HFFc6 (cell line): ENCODE results near the gene KANK3. TPM values are rescaled to one million over a fixed set of nuclear protein-coding genes. Genes with fewer than 3 reads are reported as not detected.
A peak's percentile ranks its signal among the peaks of the same experiment; 100 is the strongest.

ENCODE experiments used
- DNase-seq: peaks from one replicate; pipeline ENCODE4 v3.0.0-alpha.2; 2018
- H3K27ac Mint-ChIP-seq: 2 replicates; pipeline ENCODE4 v1.8.0; 2020; ENCODE audit warnings: mild to moderate bottlenecking, mixed read lengths
- H3K27me3 Mint-ChIP-seq: 2 replicates; pipeline ENCODE4 v1.8.0; 2021; ENCODE audit warnings: mild to moderate bottlenecking, moderate library complexity, mixed read lengths; ENCODE audit not compliant: insufficient read depth
- H3K36me3 Mint-ChIP-seq: 2 replicates; pipeline ENCODE4 v1.8.0; 2021; ENCODE audit warnings: low read depth, mixed read lengths
- H3K4me1 Mint-ChIP-seq: 2 replicates; pipeline ENCODE4 v1.8.0; 2020; ENCODE audit warnings: low read depth, mixed read lengths
- H3K4me3 Mint-ChIP-seq: 2 replicates; pipeline ENCODE4 v1.8.0; 2020; ENCODE audit warnings: mild to moderate bottlenecking, moderate library complexity, mixed read lengths
- H3K9me3 Mint-ChIP-seq: 2 replicates; pipeline ENCODE4 v1.8.0; 2020; ENCODE audit warnings: mild to moderate bottlenecking, mixed read lengths
- total RNA-seq, 6 experiments: library from RNA; stranded (reverse); fragmentation: NEBNext Ultra II Directional; extraction: Animal tissue kit (Norgen Biotek cat#: 25700); gene quantifications; 2 replicates in 1 of 6; 3 replicates in 5 of 6; pipeline ENCODE4 v1.2.3, GENCODE V29; 2021
- TF ChIP-seq, protein P1 (sequence below): fragments of 200-600 bp; sonication (generic); IDR thresholded peaks from 2 replicates; pipeline ENCODE4 v1.5.0; 2021; ENCODE audit warnings: antibody characterized with exemption, mild to moderate bottlenecking

The KANK3 gene
- total RNA-seq, 6 experiments from 2014 or later = 0.26 to 0.30 TPM; not detected in 4

DNA sequence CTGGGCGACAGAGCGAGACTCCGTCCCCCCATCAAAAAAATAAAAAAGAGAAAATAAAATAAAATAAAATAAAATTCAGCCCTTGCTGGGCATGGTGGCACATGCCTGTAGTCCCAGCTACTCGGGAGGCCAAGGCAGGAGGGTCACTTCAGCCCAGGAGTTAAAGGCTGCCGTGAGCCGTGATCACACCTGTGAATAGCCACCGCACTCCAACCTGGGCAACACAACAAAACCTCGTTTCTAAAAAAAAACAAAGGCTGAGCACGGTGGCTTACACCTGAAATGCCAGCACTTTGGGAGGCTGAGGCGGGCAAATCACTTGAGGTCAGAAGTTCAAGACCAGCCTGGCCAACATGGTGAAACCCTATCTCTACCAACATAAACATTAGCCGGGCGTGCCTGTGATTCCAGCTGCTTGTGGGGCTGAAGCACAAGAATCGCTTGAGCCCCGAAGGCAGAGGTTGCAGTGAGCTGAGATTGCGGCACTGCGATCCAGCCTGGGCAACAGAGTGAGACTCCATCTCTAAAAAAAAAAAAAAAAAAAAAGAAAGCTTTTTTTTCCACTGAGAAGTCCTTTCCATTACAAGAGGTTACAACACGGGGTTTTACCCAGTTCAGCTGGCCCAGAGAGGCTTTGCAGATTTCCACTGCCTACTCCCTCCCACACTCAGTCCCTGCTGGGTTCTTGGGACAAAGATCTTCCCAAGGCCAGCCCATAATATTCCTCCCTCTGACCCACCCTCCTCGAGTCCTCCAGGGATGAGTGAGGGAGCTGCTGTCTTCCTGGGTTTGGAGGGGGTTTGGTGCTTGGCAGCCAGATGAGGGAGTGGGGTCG is 27.3 kb upstream of the KANK3 start:
- no peak for DNase-seq
- Mint-ChIP-seq H3K36me3 (0 out of 2 replicates have a peak, but pooled peaks cover 8% of the 10 kb centered on the region), H3K4me3 (no peak overlapping the region), H3K9me3 (no peaks in the 10 kb centered on the region), H3K4me1 (peaks cover 23% of the 10 kb centered on the region), H3K27me3 (no peaks in the 10 kb centered on the region; the same call in 1 of the 2 replicates), H3K27ac (no peak overlapping the region)
- TF ChIP-seq, protein P1, sequence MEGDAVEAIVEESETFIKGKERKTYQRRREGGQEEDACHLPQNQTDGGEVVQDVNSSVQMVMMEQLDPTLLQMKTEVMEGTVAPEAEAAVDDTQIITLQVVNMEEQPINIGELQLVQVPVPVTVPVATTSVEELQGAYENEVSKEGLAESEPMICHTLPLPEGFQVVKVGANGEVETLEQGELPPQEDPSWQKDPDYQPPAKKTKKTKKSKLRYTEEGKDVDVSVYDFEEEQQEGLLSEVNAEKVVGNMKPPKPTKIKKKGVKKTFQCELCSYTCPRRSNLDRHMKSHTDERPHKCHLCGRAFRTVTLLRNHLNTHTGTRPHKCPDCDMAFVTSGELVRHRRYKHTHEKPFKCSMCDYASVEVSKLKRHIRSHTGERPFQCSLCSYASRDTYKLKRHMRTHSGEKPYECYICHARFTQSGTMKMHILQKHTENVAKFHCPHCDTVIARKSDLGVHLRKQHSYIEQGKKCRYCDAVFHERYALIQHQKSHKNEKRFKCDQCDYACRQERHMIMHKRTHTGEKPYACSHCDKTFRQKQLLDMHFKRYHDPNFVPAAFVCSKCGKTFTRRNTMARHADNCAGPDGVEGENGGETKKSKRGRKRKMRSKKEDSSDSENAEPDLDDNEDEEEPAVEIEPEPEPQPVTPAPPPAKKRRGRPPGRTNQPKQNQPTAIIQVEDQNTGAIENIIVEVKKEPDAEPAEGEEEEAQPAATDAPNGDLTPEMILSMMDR = no peak

DNA sequence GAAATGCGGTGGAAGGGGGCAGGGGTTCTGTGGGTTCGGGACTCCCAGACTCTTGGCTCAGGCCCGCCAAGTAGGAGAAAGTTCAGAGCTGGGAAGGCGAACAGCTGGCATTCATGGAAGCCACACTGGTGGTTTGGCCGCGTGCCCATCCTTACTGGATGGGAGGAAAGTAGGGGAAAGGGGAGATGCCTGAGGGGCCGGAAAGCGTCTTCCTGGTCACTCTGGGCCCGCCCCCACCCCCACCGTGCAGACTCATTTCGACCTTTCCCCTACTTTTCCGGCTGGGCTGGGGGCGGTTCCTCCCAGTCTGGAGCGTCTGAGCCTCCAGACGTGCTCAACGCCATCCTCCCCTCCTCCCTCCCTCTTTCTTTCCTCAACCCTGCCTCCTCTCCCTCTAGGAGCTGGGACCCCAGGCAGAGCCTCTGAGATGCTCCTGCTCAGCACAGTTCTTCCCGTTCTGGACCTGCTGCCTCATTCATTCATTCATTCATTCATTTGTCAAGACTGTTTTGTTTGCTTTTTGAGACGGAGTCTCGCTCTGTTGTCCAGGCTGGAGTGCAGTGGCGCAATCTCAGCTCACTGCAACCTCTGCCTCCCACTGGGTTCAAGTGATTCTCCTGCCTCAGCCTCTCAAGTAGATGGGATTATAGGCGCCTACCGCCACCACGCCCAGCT is 24.4 kb upstream of the KANK3 start:
- Mint-ChIP-seq H3K36me3 (no peaks in the 10 kb centered on the region), H3K4me1 (peaks cover 35% of the 10 kb centered on the region), H3K4me3 (peak overlapping the region; percentile 64), H3K27me3 (no peaks in the 10 kb centered on the region; the same call in 1 of the 2 replicates), H3K27ac (no peak overlapping the region), H3K9me3 (no peaks in the 10 kb centered on the region)
- peak; percentile 93 for DNase-seq
- TF ChIP-seq, protein P1 = no peak

DNA sequence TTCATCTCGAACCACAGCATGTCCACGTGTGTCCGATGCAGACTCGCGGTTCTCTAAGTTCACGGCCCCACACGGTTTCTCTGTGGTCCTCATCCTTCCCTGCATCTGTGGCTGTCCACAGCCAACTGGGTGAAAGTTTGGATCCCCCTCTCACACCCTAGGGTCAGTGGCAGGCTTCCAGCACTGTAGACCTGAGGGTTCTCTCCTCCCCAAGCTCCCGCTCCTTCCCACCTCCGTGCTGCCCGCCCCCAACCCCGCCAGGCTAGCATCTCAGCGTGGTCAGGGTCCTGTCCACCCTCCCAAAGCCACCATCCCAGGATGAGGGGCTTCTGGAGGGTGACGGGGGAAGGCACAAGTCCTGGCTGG is 23.9 kb upstream of the KANK3 start:
- no peaks in the 10 kb centered on the region for H3K36me3 Mint-ChIP-seq
- H3K4me1 Mint-ChIP-seq = peaks cover 41% of the 10 kb centered on the region
- no peak for DNase-seq
- peak overlapping the region; percentile 64 for H3K4me3 Mint-ChIP-seq
- no peaks in the 10 kb centered on the region for H3K9me3 Mint-ChIP-seq
- no peak overlapping the region for H3K27ac Mint-ChIP-seq
- H3K27me3 Mint-ChIP-seq = no peaks in the 10 kb centered on the region; the same call in 1 of the 2 replicates
- TF ChIP-seq, protein P1 = no peak

DNA sequence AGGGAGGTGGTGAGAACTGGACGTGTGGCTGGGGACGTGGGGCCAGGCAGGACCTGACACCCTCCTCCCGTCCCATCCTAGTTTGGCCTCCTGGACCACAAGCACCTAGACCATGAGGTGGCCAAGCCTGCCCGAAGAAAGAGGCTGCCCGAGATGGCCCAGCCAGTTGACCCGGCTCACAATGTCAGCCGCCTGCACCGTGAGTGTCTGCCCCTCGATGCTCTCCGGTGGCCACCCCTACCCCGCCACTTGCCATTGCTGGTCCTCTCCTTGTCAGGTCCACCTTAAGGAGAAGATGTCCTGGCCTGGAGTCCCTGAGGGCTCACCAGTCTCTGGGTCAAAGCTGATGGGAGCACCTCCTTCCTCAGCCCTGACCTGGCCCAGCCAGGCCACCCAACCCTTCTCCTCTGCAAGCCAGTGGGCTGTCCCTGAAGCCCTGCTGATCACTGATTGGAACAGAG is 23.1 kb upstream of the KANK3 start:
- peaks cover 2% of the 10 kb centered on the region for H3K27me3 Mint-ChIP-seq
- no peak overlapping the region for H3K4me3 Mint-ChIP-seq
- no peak overlapping the region for H3K27ac Mint-ChIP-seq
- H3K9me3 Mint-ChIP-seq = no peaks in the 10 kb centered on the region
- DNase-seq = no peak
- H3K4me1 Mint-ChIP-seq = peaks cover 46% of the 10 kb centered on the region
- no peaks in the 10 kb centered on the region for H3K36me3 Mint-ChIP-seq
- TF ChIP-seq, protein P1 = no peak

DNA sequence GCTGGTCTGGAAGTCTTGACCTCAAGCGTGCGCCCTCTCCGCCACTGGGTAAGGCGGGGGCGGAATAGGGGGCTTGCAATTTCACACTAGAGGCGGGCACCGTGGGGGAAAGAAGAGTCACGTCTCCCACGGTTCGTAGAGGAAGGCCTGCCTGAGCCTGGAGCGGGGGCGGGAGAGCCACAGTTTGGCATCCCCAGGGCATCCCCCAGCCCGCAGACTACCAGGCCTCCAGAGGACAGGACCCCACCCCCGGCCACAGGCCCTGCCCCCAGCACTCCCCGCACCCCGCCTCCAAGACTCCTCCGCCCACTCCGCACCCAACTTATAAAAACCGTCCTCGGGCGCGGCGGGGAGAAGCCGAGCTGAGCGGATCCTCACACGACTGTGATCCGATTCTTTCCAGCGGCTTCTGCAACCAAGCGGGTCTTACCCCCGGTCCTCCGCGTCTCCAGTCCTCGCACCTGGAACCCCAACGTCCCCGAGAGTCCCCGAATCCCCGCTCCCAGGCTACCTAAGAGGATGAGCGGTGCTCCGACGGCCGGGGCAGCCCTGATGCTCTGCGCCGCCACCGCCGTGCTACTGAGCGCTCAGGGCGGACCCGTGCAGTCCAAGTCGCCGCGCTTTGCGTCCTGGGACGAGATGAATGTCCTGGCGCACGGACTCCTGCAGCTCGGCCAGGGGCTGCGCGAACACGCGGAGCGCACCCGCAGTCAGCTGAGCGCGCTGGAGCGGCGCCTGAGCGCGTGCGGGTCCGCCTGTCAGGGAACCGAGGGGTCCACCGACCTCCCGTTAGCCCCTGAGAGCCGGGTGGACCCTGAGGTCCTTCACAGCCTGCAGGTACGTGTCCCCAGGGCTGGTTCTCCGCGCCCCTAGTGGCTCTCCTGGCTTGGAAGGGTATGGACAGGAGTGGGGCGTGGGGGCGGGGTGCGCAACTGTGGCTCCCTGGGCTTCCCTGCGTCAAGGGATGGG is 21.0 kb upstream of the KANK3 start, which contains the start of gene ANGPTL4:
Gene ANGPTL4, plus strand, starts transcription at position 353 of the 969 bp plus-strand sequence. Its CDS starts 167 bp downstream, at position 520.
- Mint-ChIP-seq H3K4me1 (peaks cover 46% of the 10 kb centered on the region), H3K4me3 (peak within 1 kb of the TSS; percentile 88), H3K9me3 (no peaks in the 10 kb centered on the region), H3K36me3 (no peaks in the 10 kb centered on the region), H3K27ac (peak within 1 kb of the TSS; percentile 89), H3K27me3 (peaks cover 2% of the 10 kb centered on the region)
- TF ChIP-seq, protein P1 = peak; percentile 59
- DNase-seq = peak; percentile 59
